Measurements from ENCODE around the gene ZC3H12D.

Gene ZC3H12D

GRCh38 chr6:149438855-149439254, 46.0 kb downstream of the ZC3H12D start:
- Histone ChIP-seq H2BK12ac (ENCODE audit: low read length) (no peak overlapping the region), H2AK5ac (ENCODE audit: low read depth, low read length) (no peak overlapping the region), H3K4me3 (ENCODE audit: low read length in 2 of 2) (no peak overlapping the region), H3K27me3 (ENCODE audit: control insufficient read depth in 3 of 3, insufficient read depth in 3 of 3, low read depth in 1 of 3, low read length in 3 of 3) (no peaks in the 10 kb centered on the region), H2BK5ac (ENCODE audit: low read length) (no peak overlapping the region), H3K27ac (replicated peaks; ENCODE audit: low read length) (no peak overlapping the region), H3K23ac (ENCODE audit: low read depth, low read length, poor library complexity) (no peak overlapping the region), H2AFZ (ENCODE audit: low read length) (no peak overlapping the region), H3K4me2 (ENCODE audit: insufficient read depth, low read length, poor library complexity, severe bottlenecking) (no peak overlapping the region), H2BK120ac (ENCODE audit: low read depth, low read length) (no peak overlapping the region), H3K14ac (ENCODE audit: low read length) (no peak overlapping the region), H3K9me3 (replicated peaks in 1 of 2; ENCODE audit: control insufficient read depth in 2 of 2, insufficient read depth in 1 of 2, low read depth in 1 of 2, low read length in 2 of 2) (no peaks in the 10 kb centered on the region), H3K4ac (ENCODE audit: low read length) (no peak overlapping the region), H3K79me1 (ENCODE audit: low read depth, low read length) (no peaks in the 10 kb centered on the region), H3K18ac (ENCODE audit: low read length) (no peak overlapping the region), H3K9ac (ENCODE audit: low read depth, low read length, poor library complexity) (no peak overlapping the region), H4K8ac (ENCODE audit: low read depth, low read length) (no peak overlapping the region), H2BK15ac (ENCODE audit: low read length) (no peak overlapping the region), H3K36me3 (replicated peaks in 1 of 2; ENCODE audit: control insufficient read depth in 2 of 2, insufficient read depth in 2 of 2, low read length in 2 of 2) (no peaks in the 10 kb centered on the region), H4K91ac (ENCODE audit: low read depth, low read length, poor library complexity) (no peak overlapping the region), H3K4me1 (ENCODE audit: control insufficient read depth in 2 of 2, insufficient read depth in 1 of 2, low read depth in 1 of 2, low read length in 2 of 2) (peaks cover 0 to 3% of the 10 kb centered on the region in 2 donors)
- DNase-seq (ENCODE audit: low spot score), result no peak
- WGBS, 2 donors (ENCODE audit: extremely low coverage in 2 of 2, insufficient read length in 2 of 2, insufficient replicate concordance in 1 of 2), result no CpG with 5 or more reads among the region's 3 CpGs

- Histone ChIP-seq H3K9ac (ENCODE audit: low read depth, low read length, poor library complexity) (no peak overlapping the region), H3K23ac (ENCODE audit: low read depth, low read length, poor library complexity) (no peak overlapping the region), H3K36me3 (replicated peaks in 1 of 2; ENCODE audit: control insufficient read depth in 2 of 2, insufficient read depth in 2 of 2, low read length in 2 of 2) (no peaks in the 10 kb centered on the region), H4K8ac (ENCODE audit: low read depth, low read length) (no peak overlapping the region), H3K4ac (ENCODE audit: low read length) (no peak overlapping the region), H2BK15ac (ENCODE audit: low read length) (no peak overlapping the region), H3K4me2 (ENCODE audit: insufficient read depth, low read length, poor library complexity, severe bottlenecking) (no peak overlapping the region), H2BK12ac (ENCODE audit: low read length) (no peak overlapping the region), H2AK5ac (ENCODE audit: low read depth, low read length) (no peak overlapping the region), H3K79me1 (ENCODE audit: low read depth, low read length) (no peaks in the 10 kb centered on the region), H3K18ac (ENCODE audit: low read length) (no peak overlapping the region), H2BK120ac (ENCODE audit: low read depth, low read length) (no peak overlapping the region), H2BK5ac (ENCODE audit: low read length) (no peak overlapping the region), H3K9me3 (replicated peaks in 1 of 2; ENCODE audit: control insufficient read depth in 2 of 2, insufficient read depth in 1 of 2, low read depth in 1 of 2, low read length in 2 of 2) (no peaks in the 10 kb centered on the region), H4K91ac (ENCODE audit: low read depth, low read length, poor library complexity) (no peak overlapping the region), H3K4me1 (ENCODE audit: control insufficient read depth in 2 of 2, insufficient read depth in 1 of 2, low read depth in 1 of 2, low read length in 2 of 2) (peaks cover 0 to 3% of the 10 kb centered on the region in 2 donors), H3K14ac (ENCODE audit: low read length) (no peak overlapping the region), H3K27me3 (ENCODE audit: control insufficient read depth in 3 of 3, insufficient read depth in 3 of 3, low read depth in 1 of 3, low read length in 3 of 3) (no peaks in the 10 kb centered on the region), H2AFZ (ENCODE audit: low read length) (no peak overlapping the region), H3K27ac (replicated peaks; ENCODE audit: low read length) (no peak overlapping the region), H3K4me3 (ENCODE audit: low read length in 2 of 2) (no peak overlapping the region)
- DNase-seq (ENCODE audit: low spot score), result no peak
- no CpG with 5 or more reads among the region's 3 CpGs for WGBS, 2 donors (ENCODE audit: extremely low coverage in 2 of 2, insufficient read length in 2 of 2, insufficient replicate concordance in 1 of 2)
Observed at GRCh38 chr6:149437212-149437611, 47.6 kb downstream of the ZC3H12D start.

- H3K14ac ChIP-seq (ENCODE audit: low read length), result no peak overlapping the region
- H3K79me1 ChIP-seq (ENCODE audit: low read depth, low read length), result no peaks in the 10 kb centered on the region
- no peak overlapping the region for H3K4me2 ChIP-seq (ENCODE audit: insufficient read depth, low read length, poor library complexity, severe bottlenecking)
- H3K18ac ChIP-seq (ENCODE audit: low read length), result no peak overlapping the region
- no peak overlapping the region for H2AFZ ChIP-seq (ENCODE audit: low read length)
- no peak overlapping the region for H3K23ac ChIP-seq (ENCODE audit: low read depth, low read length, poor library complexity)
- no peak overlapping the region for H4K8ac ChIP-seq (ENCODE audit: low read depth, low read length)
- H3K9ac ChIP-seq (ENCODE audit: low read depth, low read length, poor library complexity), result no peak overlapping the region
- H2BK120ac ChIP-seq (ENCODE audit: low read depth, low read length), result no peak overlapping the region
- no peak overlapping the region for H3K4ac ChIP-seq (ENCODE audit: low read length)
- DNase-seq (ENCODE audit: low spot score), result no peak
- no peak overlapping the region for H2BK12ac ChIP-seq (ENCODE audit: low read length)
- H3K9me3 ChIP-seq (replicated peaks in 1 of 2; ENCODE audit: control insufficient read depth in 2 of 2, insufficient read depth in 1 of 2, low read depth in 1 of 2, low read length in 2 of 2), result no peaks in the 10 kb centered on the region
- H3K27ac ChIP-seq (replicated peaks; ENCODE audit: low read length), result no peak overlapping the region
- H2BK5ac ChIP-seq (ENCODE audit: low read length), result no peak overlapping the region
- H4K91ac ChIP-seq (ENCODE audit: low read depth, low read length, poor library complexity), result no peak overlapping the region
- H2BK15ac ChIP-seq (ENCODE audit: low read length), result no peak overlapping the region
- H3K4me3 ChIP-seq (ENCODE audit: low read length in 2 of 2), result no peak overlapping the region
- peaks cover 2 to 5% of the 10 kb centered on the region in 2 donors for H3K4me1 ChIP-seq (ENCODE audit: control insufficient read depth in 2 of 2, insufficient read depth in 1 of 2, low read depth in 1 of 2, low read length in 2 of 2)
- no peaks in the 10 kb centered on the region for H3K36me3 ChIP-seq (replicated peaks in 1 of 2; ENCODE audit: control insufficient read depth in 2 of 2, insufficient read depth in 2 of 2, low read length in 2 of 2)
- H3K27me3 ChIP-seq (ENCODE audit: control insufficient read depth in 3 of 3, insufficient read depth in 3 of 3, low read depth in 1 of 3, low read length in 3 of 3), result no peaks in the 10 kb centered on the region
- WGBS, 2 donors (ENCODE audit: extremely low coverage in 2 of 2, insufficient read length in 2 of 2, insufficient replicate concordance in 1 of 2), result no CpG with 5 or more reads among the region's 12 CpGs
- no peak overlapping the region for H2AK5ac ChIP-seq (ENCODE audit: low read depth, low read length)
Observed at GRCh38 chr6:149436647-149437046, 48.2 kb downstream of the ZC3H12D start.

- Histone ChIP-seq H3K36me3 (replicated peaks in 1 of 2; ENCODE audit: control insufficient read depth in 2 of 2, insufficient read depth in 2 of 2, low read length in 2 of 2) (no peaks in the 10 kb centered on the region), H2AK5ac (ENCODE audit: low read depth, low read length) (peak overlapping the region; percentile 58), H3K9me3 (replicated peaks in 1 of 2; ENCODE audit: control insufficient read depth in 2 of 2, insufficient read depth in 1 of 2, low read depth in 1 of 2, low read length in 2 of 2) (no peaks in the 10 kb centered on the region), H2BK12ac (ENCODE audit: low read length) (no peak overlapping the region), H3K18ac (ENCODE audit: low read length) (no peak overlapping the region), H3K4ac (ENCODE audit: low read length) (peak overlapping the region; percentile 31), H2AFZ (ENCODE audit: low read length) (no peak overlapping the region), H3K14ac (ENCODE audit: low read length) (peak overlapping the region; percentile 14), H2BK5ac (ENCODE audit: low read length) (no peak overlapping the region), H3K4me2 (ENCODE audit: insufficient read depth, low read length, poor library complexity, severe bottlenecking) (no peak overlapping the region), H3K27ac (replicated peaks; ENCODE audit: low read length) (no peak overlapping the region), H3K79me1 (ENCODE audit: low read depth, low read length) (no peaks in the 10 kb centered on the region), H4K8ac (ENCODE audit: low read depth, low read length) (no peak overlapping the region), H2BK15ac (ENCODE audit: low read length) (peak overlapping the region; percentile 37), H3K27me3 (ENCODE audit: control insufficient read depth in 3 of 3, insufficient read depth in 3 of 3, low read depth in 1 of 3, low read length in 3 of 3) (no peaks in the 10 kb centered on the region), H3K9ac (ENCODE audit: low read depth, low read length, poor library complexity) (no peak overlapping the region), H4K91ac (ENCODE audit: low read depth, low read length, poor library complexity) (no peak overlapping the region), H3K4me1 (ENCODE audit: control insufficient read depth in 2 of 2, insufficient read depth in 1 of 2, low read depth in 1 of 2, low read length in 2 of 2) (peaks cover 2 to 5% of the 10 kb centered on the region in 2 donors), H3K23ac (ENCODE audit: low read depth, low read length, poor library complexity) (no peak overlapping the region), H3K4me3 (ENCODE audit: low read length in 2 of 2) (no peak overlapping the region), H2BK120ac (ENCODE audit: low read depth, low read length) (no peak overlapping the region)
- DNase-seq (ENCODE audit: low spot score), result no peak
- no CpG with 5 or more reads among the region's 13 CpGs for WGBS, 2 donors (ENCODE audit: extremely low coverage in 2 of 2, insufficient read length in 2 of 2, insufficient replicate concordance in 1 of 2)
Observed at GRCh38 chr6:149435919-149436586, 48.8 kb downstream of the ZC3H12D start.
